A549 (cell line): Measurements from ENCODE around the gene WDR17. TPM values are rescaled to one million over a fixed set of nuclear protein-coding genes. Genes with fewer than 3 reads are reported as not detected.

Experiments
- ATAC-seq, 2 experiments: fragments of 200-7000 bp in 1 of 2; fragments of >200 bp in 1 of 2; cut with Nextera tagmentation in 1 of 2; cut with Tn5 transposase in 1 of 2; 3 replicates each; pipeline versions ENCODE4 v1.8.0 to v1.9.1; 2018 to 2020; ENCODE audit warnings: mild to moderate bottlenecking in 1 of 2, moderate library complexity in 1 of 2
- CTCF ChIA-PET: fragments of 300-600 bp; sonication (Branson Sonifier 250); formaldehyde crosslinking; extraction: SDS; loops from one replicate; lab custom pipeline; 2021; ENCODE audit warnings: antibody characterized with exemption, inconsistent platforms; lab: Yijun Ruan, JAX
- POLR2A ChIA-PET: fragments of 350-600 bp; formaldehyde crosslinking; extraction: SDS; loops from one replicate; lab custom pipeline; 2021; ENCODE audit warnings: antibody characterized with exemption, inconsistent platforms; lab: Yijun Ruan, JAX
- DNase-seq, 2 experiments: peaks; one replicate each; pipeline versions ENCODE4 v3.0.0 to v3.0.0-alpha.2; 2011 to 2016; ENCODE audit warnings: low read depth in 1 of 2, low spot score in 1 of 2
- FAIRE-seq: peaks from 2 replicates; lab custom pipeline; 2011; peaks lifted over from hg19 to GRCh38; lab: Jason Lieb, UNC
- H3K27ac ChIP-seq, 2 experiments: fragments of >200 bp; sonication (Bioruptor Twin); formaldehyde crosslinking; 3 replicates each; pipeline ENCODE4 v1.5.1; 2016 to 2017
- H3K4me1 ChIP-seq: fragments of >200 bp; sonication (Bioruptor Twin); formaldehyde crosslinking; 3 replicates; pipeline ENCODE4 v1.6.1; 2016
- H3K4me2 ChIP-seq: fragments of >200 bp; sonication (Bioruptor Twin); formaldehyde crosslinking; 3 replicates; pipeline ENCODE4 v1.6.1; 2016
- H3K4me3 ChIP-seq: fragments of >200 bp; sonication (Bioruptor Twin); formaldehyde crosslinking; 3 replicates; pipeline ENCODE4 v1.5.1; 2016
- H3K9me3 ChIP-seq: fragments of >200 bp; sonication (Bioruptor Twin); formaldehyde crosslinking; 3 replicates; pipeline ENCODE4 v1.6.1; 2016
- CHD4 ChIP-seq: fragments of 200-600 bp; sonication (generic); IDR thresholded peaks from 2 replicates; pipeline ENCODE4 v1.6.1; 2016; ENCODE audit warnings: antibody characterized with exemption, mild to moderate bottlenecking, borderline replicate concordance
- EHF ChIP-seq: fragments of 250-450 bp; sonication (Bioruptor Pico); IDR thresholded peaks from 2 replicates; pipeline ENCODE4 v1.5.0; 2020; ENCODE audit warnings: mild to moderate bottlenecking
- EHMT2 ChIP-seq: fragments of 200-600 bp; sonication (generic); IDR thresholded peaks from 2 replicates; pipeline ENCODE4 v1.6.1; 2016; ENCODE audit warnings: antibody characterized with exemption, low read depth, mild to moderate bottlenecking, moderate library complexity
- FOSB ChIP-seq: fragments of 250-450 bp; sonication (Bioruptor Pico); IDR thresholded peaks from 2 replicates; pipeline ENCODE4 v1.5.0; 2020; ENCODE audit warnings: mild to moderate bottlenecking, moderate library complexity
- JUN ChIP-seq, 2 experiments: fragments of >200 bp; sonication (Bioruptor Twin); formaldehyde crosslinking; IDR thresholded peaks; 2 replicates in 1 of 2; 3 replicates in 1 of 2; pipeline ENCODE4 v1.6.1; 2016 to 2017
- MAFK ChIP-seq: fragments of 450-650 bp; IDR thresholded peaks from 2 replicates; pipeline ENCODE4 v1.6.1; 2014; ENCODE audit not compliant: partially characterized antibody
- MAX ChIP-seq: IDR thresholded peaks from 2 replicates; pipeline ENCODE4 v1.6.1; 2012
- MAZ ChIP-seq: fragments of 150-350 bp; IDR thresholded peaks from 2 replicates; pipeline ENCODE4 v1.6.1; 2014; ENCODE audit warnings: antibody characterized with exemption, low read depth, low read length, borderline replicate concordance
- RCOR1 ChIP-seq: fragments of 150-350 bp; IDR thresholded peaks from 2 replicates; pipeline ENCODE4 v1.6.1; 2014; ENCODE audit warnings: antibody characterized with exemption, low read length, low read depth
- REST ChIP-seq: fragments of 200-600 bp; sonication (generic); IDR thresholded peaks from 2 replicates; pipeline ENCODE4 v1.6.1; 2016; ENCODE audit warnings: antibody characterized with exemption, mild to moderate bottlenecking, moderate library complexity
- RFX5 ChIP-seq: fragments of 450-650 bp; IDR thresholded peaks from 2 replicates; pipeline ENCODE4 v1.7.1; 2014; ENCODE audit warnings: antibody characterized with exemption, mild to moderate bottlenecking, moderate library complexity
- ZC3H11A ChIP-seq: fragments of 450-650 bp; IDR thresholded peaks from 2 replicates; pipeline ENCODE4 v1.6.1; 2014; ENCODE audit warnings: antibody characterized with exemption, mild to moderate bottlenecking
- WGBS: methylation state at CpG from one replicate; pipeline ENCODE4 v1.1.6; 2017; ENCODE audit errors: missing lambda C conversion rate; 5-methylcytosine and 5-hydroxymethylcytosine counted together
- polyA plus RNA-seq, 4 experiments: library from polyadenylated mRNA; depleted of rRNA in 3 of 4; stranded (reverse); fragments of >200 nt; fragmentation: RNase III in 1 of 4; extraction: RNeasy Plus Mini Kit Qiagen cat#74134 plus additional on column Dnase treatment in 1 of 4; gene quantifications; 2 replicates in 3 of 4; 3 replicates in 1 of 4; pipeline ENCODE4 v1.2.3, GENCODE V29; 2011 to 2017
- TF ChIP-seq, protein P1 (sequence below): fragments of 250-450 bp; sonication (Bioruptor Pico); IDR thresholded peaks from 2 replicates; pipeline ENCODE4 v1.5.0; 2020; ENCODE audit warnings: low read depth, mild to moderate bottlenecking, moderate library complexity
- TF ChIP-seq, protein P2 (sequence below): fragments of >200 bp; sonication (Bioruptor Twin); formaldehyde crosslinking; IDR thresholded peaks from 3 replicates; pipeline ENCODE4 v1.5.1; 2016
- TF ChIP-seq, protein P3 (sequence below): fragments of >200 bp; sonication (Bioruptor Twin); formaldehyde crosslinking; IDR thresholded peaks from 3 replicates; pipeline ENCODE4 v1.6.1; 2016
- TF ChIP-seq, protein P4 (sequence below): IDR thresholded peaks from 2 replicates; pipeline ENCODE4 v1.6.1; 2012

The WDR17 gene
- polyA plus RNA-seq, 2 of the 4 experiments (the other 2 are of a cell fraction) = 2.1 to 7.5 TPM

- TF ChIP-seq, protein P1, sequence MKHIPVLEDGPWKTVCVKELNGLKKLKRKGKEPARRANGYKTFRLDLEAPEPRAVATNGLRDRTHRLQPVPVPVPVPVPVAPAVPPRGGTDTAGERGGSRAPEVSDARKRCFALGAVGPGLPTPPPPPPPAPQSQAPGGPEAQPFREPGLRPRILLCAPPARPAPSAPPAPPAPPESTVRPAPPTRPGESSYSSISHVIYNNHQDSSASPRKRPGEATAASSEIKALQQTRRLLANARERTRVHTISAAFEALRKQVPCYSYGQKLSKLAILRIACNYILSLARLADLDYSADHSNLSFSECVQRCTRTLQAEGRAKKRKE (CRISPR knock-in tag) = no peak
- no peak for TF ChIP-seq MAFK
Measured at GRCh38 chr4:176150704-176151103, 85.1 kb downstream of the WDR17 start (continued).

DNA sequence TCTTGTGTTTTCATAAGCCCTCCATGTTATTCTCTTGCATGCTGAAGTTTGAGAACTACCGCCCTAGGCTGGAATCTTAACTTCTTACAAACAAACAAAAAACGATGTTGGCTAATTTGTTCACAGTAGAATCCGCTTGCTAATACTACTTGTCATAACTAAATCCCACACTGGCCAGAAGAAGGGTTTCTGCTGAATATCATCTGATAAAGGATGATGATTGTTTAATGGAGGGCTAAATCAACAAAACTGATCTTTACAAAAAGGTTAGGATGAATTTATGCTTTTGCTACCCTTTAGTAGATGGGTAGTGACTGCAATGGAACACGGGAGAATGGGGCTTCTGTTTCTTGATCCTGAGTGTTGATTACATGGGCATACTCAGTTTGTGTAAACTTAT, 87.5 kb downstream of the WDR17 start:
- FAIRE-seq = no peak
- Histone ChIP-seq H3K4me1 (no peaks in the 10 kb centered on the region), H3K4me2 (no peak overlapping the region), H3K27ac (no peak overlapping the region), H3K9me3 (no peaks in the 10 kb centered on the region), H3K4me3 (no peak overlapping the region)
- TF ChIP-seq MAX = no peak
- TF ChIP-seq, protein P2, sequence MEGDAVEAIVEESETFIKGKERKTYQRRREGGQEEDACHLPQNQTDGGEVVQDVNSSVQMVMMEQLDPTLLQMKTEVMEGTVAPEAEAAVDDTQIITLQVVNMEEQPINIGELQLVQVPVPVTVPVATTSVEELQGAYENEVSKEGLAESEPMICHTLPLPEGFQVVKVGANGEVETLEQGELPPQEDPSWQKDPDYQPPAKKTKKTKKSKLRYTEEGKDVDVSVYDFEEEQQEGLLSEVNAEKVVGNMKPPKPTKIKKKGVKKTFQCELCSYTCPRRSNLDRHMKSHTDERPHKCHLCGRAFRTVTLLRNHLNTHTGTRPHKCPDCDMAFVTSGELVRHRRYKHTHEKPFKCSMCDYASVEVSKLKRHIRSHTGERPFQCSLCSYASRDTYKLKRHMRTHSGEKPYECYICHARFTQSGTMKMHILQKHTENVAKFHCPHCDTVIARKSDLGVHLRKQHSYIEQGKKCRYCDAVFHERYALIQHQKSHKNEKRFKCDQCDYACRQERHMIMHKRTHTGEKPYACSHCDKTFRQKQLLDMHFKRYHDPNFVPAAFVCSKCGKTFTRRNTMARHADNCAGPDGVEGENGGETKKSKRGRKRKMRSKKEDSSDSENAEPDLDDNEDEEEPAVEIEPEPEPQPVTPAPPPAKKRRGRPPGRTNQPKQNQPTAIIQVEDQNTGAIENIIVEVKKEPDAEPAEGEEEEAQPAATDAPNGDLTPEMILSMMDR = no peak
- no peak for TF ChIP-seq MAZ
- TF ChIP-seq CHD4 = no peak
- TF ChIP-seq RFX5 = no peak
- TF ChIP-seq REST = no peak
- no peak for TF ChIP-seq RCOR1
- TF ChIP-seq EHMT2 = no peak
- TF ChIP-seq, protein P3, sequence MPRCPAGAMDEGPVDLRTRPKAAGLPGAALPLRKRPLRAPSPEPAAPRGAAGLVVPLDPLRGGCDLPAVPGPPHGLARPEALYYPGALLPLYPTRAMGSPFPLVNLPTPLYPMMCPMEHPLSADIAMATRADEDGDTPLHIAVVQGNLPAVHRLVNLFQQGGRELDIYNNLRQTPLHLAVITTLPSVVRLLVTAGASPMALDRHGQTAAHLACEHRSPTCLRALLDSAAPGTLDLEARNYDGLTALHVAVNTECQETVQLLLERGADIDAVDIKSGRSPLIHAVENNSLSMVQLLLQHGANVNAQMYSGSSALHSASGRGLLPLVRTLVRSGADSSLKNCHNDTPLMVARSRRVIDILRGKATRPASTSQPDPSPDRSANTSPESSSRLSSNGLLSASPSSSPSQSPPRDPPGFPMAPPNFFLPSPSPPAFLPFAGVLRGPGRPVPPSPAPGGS = no peak
- POLR2A ChIA-PET = no interaction called here
- no peak for DNase-seq
- WGBS = 88% methylated on average over 4 of the region's 4 CpGs
- no peak for ATAC-seq
- CTCF ChIA-PET = no interaction called here

DNA sequence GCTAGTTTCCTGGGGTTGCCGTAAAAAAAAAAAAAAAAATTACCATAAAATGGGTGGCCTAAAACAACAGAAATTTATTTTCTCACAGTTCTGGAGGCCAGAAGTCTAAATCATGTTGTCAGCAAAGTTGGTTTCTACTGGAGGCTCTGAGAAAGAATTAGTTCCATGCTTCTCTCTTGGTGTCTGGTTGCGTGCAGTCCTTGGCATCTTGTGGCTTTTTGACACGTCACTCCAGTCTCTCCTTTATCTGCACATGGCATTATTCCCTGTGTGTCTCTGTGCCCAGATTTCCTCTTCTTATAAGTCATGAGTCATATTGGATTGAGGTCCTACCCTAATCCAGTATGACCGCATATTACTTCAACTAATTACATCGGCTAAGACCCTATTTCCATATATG, 91.0 kb downstream of the WDR17 start:
- ChIA-PET CTCF (no interaction called here), POLR2A (no interaction called here)
- H3K4me2 ChIP-seq = no peak overlapping the region
- H3K4me3 ChIP-seq = no peak overlapping the region
- ATAC-seq (no peak), DNase-seq (no peak), FAIRE-seq (no peak)
- no peaks in the 10 kb centered on the region for H3K9me3 ChIP-seq
- TF ChIP-seq FOSB (no peak), EHF (CRISPR knock-in tag) (no peak), JUN (IDR thresholded peaks at IDR 0.05) (no peak), REST (no peak), ZC3H11A (no peak)
- TF ChIP-seq, protein P4, sequence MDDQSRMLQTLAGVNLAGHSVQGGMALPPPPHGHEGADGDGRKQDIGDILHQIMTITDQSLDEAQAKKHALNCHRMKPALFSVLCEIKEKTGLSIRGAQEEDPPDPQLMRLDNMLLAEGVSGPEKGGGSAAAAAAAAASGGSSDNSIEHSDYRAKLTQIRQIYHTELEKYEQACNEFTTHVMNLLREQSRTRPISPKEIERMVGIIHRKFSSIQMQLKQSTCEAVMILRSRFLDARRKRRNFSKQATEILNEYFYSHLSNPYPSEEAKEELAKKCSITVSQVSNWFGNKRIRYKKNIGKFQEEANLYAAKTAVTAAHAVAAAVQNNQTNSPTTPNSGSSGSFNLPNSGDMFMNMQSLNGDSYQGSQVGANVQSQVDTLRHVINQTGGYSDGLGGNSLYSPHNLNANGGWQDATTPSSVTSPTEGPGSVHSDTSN = no peak
- 89% methylated on average over 5 of the region's 5 CpGs for WGBS
- H3K4me1 ChIP-seq = no peaks in the 10 kb centered on the region
- no peak overlapping the region for H3K27ac ChIP-seq
